GM12878 (cell line): ENCODE measurements around the gene AGBL4.

ENCODE experiments used
- POLR2A ChIP-seq: IDR thresholded peaks from 2 replicates; pipeline ENCODE4 v1.6.1; 2011; ENCODE audit warnings: low read depth, mild to moderate bottlenecking, low read length
- RCOR1 ChIP-seq: conservative IDR thresholded peaks from 2 replicates; pipeline ENCODE4 v1.6.1; 2012; ENCODE audit warnings: low read depth, low read length, improper control_type of control experiment

DNA sequence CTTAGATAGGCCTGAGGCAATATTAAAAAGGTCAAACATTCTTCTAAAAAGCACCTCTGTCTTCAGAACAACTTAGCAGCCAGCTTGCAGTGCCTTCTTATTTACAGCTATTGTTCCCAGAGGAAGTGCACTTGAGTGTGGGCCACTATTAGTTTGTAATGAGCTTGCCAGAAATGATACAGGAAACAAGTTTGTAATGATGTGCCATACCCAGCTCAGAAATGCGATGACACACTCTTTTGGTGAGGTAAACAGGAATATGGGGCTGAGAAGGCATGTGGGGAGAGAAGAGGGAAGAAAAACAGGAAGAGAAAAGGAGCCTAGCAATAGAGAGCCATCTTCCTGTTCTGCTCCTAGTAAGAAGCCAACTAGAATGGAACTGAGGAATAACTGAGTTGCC is 295.4 kb downstream of the AGBL4 start:
- TF ChIP-seq POLR2A = no peak
- no peak for TF ChIP-seq RCOR1
